ENCODE data around the gene FAM118A.
"Not testable (repeated sequence)": the region's sequence is repeated elsewhere in the genome, so short reads cannot be mapped to it uniquely, and the experiment has no call there.

The FAM118A gene

DNA sequence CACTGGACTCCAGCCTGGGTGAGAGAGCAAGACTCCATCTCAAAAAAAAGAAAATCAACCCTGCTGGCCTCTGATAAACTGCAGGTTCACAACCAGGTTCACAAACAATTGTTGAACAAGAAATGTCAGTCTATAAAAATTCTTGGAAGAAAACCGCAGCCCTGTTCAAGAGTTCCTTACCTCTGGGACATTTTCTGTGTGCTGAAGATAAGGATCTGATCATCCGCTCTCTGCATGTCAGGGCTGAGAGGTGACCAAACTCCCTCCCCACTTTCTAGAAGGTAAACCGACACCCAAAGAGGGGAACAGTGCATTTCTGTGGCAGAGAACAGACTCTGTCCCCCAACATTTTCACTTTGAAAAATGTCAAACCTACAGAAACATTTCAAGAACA lies 29.1 kb upstream of the FAM118A start:
- in situ Hi-C loops (cut with MboI; ENCODE audit: low sequenced_read_pairs): no loop called here

DNA sequence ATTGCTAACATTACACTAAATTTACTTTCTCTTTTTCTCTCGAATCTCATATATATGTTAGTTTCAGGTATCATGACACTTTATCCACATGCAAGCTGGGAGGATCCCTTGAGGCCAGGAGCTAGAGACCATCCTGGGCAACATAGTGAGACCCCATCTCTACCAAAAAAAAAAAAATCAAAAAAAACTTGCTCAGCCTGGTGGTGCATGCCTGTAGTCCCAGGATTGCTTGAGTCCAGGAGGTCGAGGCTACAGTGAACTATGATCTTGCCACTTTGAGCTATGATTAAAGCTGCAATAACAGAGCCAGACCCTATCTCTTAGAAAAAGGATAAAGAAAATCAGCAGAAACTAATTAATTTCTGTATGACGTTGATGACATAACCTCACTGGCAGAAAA lies 28.7 kb upstream of the FAM118A start:
- in situ Hi-C loops (cut with MboI; ENCODE audit: low sequenced_read_pairs): no loop called here

DNA sequence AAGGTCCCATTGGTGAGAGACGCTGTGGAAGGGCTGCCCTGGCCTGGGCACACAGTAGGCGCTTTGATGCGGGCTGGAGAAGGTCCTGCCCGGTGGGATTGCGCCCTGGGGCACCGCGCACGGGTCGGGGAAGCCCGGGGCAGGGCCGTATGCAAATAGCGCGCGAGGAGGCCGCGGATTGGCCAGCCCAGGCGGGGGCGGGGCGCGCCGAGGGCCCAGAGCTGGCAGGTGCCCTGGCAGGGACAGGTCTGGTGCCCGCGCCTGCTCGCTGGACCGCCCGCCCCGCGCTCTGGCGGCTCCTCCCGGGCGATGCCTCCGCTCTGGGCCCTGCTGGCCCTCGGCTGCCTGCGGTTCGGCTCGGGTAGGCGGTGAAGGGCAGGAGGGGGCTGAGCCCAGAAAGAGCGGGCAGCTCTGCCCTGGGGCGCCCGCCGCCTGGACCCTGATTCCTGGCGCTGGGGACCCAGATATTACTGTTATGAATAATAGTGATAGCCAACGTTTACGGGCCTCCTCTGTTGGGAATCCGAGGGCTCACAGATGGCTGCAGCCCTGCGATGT lies 24.9 kb upstream of the FAM118A start, which contains the start of gene UPK3A:
TSS of gene UPK3A (plus strand) at position 245 of the 558 bp plus-strand sequence. CDS start at position 310, 65 bp downstream.
- in situ Hi-C loops (cut with MboI; ENCODE audit: low sequenced_read_pairs): no loop called here

DNA sequence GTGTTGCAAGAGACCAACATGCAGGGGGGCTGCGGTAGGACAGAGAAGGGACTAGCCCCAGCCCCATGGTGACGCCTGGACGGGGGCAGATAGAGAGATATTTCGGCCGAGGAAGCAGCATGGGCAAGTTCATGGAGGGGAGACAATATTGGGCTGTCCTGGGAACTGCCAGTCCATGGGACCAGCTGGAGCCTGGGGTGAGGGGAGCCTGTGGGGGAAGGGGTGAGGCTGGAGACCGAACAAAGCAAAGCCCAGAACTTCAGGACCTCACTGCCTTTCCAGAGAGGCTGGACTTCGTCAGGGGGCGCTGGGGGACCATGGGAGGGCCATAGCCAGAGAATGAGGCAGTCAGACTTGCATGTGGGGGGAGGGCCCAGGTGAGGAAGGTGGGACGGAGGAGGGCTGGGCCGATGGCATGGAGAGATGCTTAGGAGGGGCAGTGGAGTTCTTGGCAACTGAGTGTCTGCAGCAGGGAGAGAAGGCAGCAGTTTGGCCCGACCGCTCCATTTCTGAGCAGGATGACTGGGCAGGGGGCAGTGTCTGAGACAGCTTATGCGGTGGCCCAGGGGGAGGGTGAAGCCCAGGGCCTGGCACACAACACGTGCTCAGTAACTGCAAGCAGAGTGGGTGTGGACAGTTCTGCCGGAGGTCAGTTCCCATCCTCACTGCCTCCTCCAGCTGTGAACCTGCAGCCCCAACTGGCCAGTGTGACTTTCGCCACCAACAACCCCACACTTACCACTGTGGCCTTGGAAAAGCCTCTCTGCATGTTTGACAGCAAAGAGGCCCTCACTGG lies 24.3 kb upstream of the FAM118A start:
- in situ Hi-C loops (cut with MboI; ENCODE audit: low sequenced_read_pairs): no loop called here

DNA sequence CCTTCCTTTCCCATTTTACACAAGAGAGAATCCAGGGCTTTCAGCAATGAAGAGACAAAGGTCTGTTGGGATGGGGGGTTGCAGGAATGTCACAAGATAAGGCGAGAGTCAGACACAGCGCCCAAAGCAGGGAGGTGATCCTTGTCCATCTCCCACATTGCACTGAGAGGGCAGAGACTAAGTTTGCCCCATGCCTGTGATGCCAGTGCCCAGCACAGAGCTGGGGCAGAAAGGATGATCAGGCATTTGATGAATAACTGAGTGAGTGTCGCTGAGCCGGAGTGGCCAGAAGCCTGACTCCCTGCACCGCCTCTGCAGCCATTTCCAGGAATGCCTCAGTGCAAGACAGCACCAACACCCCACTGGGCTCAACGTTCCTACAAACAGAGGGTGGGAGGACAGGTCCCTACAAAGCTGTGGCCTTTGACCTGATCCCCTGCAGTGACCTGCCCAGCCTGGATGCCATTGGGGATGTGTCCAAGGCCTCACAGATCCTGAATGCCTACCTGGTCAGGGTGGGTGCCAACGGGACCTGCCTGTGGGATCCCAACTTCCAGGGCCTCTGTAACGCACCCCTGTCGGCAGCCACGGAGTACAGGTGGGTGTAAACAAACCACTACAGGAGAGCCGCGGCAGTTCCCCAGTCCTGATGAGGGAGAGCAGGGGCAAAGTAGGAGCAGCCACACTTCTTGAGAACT lies 22.7 kb upstream of the FAM118A start:
- in situ Hi-C loops (cut with MboI; ENCODE audit: low sequenced_read_pairs): no loop called here

DNA sequence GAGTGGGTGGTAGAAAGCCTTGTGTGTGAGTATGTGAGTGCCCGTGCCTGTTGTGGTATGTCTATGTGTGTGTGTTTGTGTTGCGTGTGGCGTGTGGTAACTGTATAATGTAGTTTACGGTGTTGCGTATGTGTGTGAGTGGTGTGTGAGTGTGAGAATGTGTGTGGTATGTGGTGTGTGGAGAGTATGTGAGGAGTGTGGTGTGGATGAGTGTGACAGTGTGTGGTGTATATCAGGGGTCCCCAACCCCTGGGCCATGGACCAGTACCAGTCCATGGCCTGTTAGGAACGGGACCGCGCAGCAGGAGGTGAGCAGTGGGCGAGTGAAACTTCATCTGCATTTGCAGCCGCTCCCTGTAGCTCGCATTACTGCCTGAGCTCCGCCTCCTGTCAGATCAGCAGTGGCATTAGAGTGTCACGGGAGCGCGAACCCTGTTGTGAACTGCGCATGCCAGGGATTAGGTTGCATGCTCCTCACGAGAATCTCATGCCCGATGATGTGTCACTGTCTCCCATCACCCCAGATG lies 19.3 kb upstream of the FAM118A start:
- in situ Hi-C loops (cut with MboI; ENCODE audit: low sequenced_read_pairs): no loop called here

DNA sequence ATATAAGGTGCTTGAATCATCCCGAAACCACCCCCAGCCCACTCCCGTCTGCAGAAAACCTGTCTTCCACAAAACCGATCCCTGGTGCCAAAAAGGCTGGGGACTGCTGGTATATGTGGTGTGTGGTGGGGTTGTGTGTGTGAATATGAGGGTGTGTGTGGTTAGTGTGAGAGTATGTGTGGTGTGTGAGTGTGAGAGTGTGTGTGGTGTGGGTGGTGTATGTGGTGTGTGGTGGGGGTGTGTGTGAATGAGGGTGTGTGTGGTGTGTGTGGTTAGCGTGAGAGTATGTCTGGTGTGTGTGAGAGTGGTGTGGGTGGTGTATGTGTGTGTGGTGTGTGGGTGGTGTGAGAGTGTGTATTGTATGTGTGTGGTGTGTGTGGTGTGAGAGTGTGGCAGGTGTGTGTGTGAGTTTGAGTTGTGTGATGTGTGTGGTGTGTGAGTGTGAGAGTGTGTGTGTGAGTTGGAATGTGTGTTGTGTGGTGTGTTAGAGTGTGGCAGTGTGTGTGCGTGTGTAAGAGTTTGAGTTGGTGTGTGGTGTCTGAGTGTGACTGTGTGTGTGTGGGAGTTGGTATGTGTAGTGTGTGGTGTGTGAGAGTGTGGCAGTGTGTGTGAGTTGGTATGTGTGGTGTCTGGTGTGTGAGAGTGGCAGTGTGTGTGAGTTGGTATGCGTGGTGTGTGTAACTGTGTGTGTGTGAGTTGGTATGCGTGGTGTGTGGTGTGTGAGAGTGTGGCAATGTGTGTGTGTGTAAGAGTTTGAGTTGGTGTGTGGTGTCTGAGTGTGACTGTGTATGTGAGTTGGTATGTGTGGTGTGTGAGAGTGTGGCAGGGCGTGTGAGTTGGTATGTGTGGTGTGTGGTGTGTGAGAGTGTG lies 18.4 kb upstream of the FAM118A start:
- in situ Hi-C loops (cut with MboI; ENCODE audit: low sequenced_read_pairs): no loop called here

DNA sequence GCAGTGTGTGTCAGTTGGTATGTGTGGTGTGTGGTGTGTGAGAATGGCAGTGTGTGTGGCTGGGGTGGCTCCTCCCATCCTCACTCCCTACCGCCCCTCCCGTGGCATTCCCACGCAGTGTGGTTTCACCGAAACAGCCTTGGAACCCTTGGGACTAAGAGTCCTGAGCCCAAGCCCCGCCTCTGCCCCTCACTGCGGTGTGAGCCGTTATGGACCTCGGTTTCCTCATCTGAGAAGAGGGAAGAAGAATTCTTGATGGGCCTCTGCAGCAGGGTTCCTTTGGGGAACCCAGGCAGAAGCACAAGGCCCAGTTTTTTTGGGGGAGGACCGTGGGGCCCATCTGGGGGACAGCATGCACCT lies 17.8 kb upstream of the FAM118A start:
- in situ Hi-C loops (cut with MboI; ENCODE audit: low sequenced_read_pairs): no loop called here

DNA sequence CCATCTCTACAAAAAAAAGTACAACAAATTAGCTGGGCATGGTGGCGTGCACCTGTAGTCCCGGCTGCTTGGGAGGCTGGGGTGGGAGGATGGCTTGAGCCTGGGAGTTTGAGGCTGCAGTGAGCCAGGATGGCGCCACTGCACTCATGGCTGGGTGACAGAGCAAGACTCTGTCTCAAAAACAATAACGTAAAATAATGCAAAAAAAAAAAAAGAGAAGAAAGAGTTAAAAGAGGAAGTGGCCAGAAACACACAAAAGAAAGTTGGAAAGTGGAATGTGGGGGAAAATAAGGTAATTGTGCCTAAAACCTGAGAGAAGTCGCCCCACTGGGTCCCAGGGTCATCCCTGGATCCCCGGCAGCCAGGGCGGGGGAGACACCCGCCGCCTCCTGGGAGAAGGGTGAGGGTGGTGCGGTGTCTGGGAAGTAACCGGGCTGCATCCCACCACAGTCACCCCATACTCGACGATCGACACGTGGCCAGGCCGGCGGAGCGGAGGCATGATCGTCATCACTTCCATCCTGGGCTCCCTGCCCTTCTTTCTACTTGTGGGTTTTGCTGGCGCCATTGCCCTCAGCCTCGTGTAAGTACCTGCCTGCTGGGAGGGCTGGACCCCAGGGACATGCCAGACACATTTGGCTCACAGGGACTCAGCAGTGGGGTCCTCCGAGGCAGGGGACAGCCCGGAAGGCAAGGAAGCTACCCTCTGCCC lies 16.8 kb upstream of the FAM118A start:
- in situ Hi-C loops (cut with MboI; ENCODE audit: low sequenced_read_pairs): no loop called here

DNA sequence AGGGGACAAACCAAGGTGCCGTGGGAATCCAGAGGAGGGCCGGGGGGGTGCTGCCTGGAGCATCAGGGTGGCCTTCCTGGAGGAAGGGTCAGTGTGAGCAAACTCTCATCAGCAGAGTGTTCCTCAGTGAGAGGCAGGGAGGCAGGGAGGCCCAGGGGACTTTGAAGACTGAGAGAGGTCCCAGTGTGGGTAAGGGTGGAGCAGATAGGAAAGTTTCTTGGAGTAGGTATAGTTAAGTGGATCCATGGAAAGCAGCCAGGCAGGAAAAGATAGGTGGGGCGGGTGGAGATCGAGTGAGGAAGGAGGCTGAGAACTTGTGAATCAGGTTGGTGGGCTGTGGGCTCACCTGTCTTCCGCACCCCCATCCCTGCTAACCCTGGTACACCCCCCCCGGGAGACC lies 15.7 kb upstream of the FAM118A start:
- in situ Hi-C loops (cut with MboI; ENCODE audit: low sequenced_read_pairs): no loop called here

DNA sequence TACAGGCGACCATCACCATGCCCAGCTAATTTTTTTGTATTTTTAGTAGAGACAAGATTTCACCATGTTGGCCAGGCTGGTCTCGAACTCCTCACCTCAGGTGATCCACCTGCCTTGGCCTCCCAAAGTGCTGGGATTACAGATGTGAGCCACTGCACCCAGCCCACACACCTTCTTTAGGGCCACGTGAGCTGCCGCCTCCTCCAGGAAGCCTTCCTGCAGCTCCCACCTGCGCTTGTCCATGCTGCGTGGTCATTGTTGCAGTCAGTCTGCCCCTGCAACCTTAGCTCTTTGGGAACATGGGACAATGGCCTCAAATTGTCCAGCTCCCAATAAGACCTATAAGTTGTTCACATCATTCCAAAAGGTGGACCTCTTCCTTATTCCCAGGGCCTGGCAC lies 14.7 kb upstream of the FAM118A start:
- in situ Hi-C loops (cut with MboI; ENCODE audit: low sequenced_read_pairs): not testable (repeated sequence)

DNA sequence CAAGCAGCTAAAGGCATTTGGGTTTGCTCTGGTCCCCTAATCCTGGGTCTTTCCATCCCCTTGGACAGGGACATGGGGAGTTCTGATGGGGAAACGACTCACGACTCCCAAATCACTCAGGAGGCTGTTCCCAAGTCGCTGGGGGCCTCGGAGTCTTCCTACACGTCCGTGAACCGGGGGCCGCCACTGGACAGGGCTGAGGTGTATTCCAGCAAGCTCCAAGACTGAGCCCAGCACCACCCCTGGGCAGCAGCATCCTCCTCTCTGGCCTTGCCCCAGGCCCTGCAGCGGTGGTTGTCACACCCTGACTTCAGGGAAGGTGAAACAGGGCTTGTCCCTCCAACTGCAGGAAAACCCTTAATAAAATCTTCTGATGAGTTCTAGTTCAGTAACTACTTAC lies 14.2 kb upstream of the FAM118A start:
- in situ Hi-C loops (cut with MboI; ENCODE audit: low sequenced_read_pairs): no loop called here

DNA sequence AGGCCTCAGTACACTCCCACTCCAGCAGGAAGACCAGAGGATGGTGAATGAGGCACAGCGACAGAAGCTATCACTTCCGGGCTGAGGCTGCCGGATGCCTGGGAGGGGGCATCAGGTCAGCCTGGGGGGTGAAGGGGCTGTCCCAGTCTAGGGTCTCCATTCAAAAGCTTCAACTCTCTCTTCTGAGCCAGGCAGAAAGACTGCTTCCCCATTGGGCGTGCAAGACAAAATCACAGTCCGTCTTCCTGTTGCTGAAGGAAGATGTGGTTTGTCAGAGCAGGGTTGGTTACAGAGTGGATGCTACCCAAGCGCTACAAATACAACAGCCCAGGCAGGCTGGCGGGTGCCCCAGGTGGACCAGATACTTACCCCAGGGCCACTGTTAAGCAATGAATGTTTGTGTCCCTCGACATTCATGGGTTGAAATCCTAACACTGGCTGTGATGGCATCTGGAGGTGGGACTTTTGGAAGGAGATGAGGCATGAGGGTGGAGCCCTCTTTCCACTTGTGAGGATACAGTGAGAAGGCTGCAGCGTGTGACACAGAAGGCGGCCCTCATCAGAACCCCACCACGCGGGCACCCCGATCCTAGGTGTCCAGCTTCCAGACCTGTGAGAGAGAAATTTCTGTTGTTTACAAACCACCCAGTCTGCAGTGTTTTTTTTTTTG lies 13.0 kb upstream of the FAM118A start:
- in situ Hi-C loops (cut with MboI; ENCODE audit: low sequenced_read_pairs): no loop called here

DNA sequence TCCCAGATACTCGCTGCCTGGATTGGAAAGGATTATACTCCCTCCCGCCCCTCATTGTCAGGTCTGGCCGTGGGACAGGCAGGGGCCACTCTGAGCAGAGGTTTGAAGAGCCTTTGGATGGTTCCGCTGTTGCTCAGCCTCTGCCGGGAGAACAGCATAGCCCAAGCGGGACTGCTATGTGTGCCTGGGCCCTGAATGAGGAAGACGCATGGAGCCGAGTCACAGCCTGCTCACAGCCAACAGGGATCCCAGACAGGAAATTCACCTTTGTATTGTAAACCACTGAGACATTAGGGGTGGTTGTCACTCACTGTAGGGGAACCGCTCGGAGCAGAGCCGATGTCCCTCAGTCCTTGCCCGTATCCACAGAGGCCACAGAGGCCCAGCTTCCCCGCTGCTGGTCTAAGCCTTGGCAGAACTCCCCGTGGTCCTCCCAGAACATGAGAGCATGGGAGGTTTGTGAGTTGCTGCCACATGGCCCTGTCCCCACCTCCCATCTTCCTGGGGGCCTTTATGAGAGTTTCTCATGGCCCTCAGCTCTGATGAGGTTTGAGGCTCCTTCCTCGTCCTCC lies 10.7 kb upstream of the FAM118A start:
- in situ Hi-C loops (cut with MboI; ENCODE audit: low sequenced_read_pairs): no loop called here

DNA sequence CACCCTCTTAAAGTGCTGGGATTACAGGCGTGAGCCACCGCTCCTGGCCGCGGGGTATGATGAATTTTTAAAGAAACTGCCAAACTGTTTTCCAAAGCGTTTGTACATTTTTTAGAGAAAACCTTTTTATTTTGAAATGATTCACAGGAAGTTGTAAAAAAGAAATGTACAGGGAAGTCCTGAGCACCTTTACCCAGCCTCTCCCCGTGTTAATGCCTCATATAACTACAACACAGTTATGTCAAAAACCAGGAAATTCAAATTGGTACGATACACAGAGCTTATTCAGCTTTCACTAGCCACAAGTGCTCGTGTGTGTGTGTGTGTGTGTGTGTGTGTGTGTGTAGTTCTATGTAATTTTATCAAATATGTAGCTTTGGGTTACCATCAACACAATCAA lies 7.0 kb upstream of the FAM118A start:
- in situ Hi-C loops (cut with MboI; ENCODE audit: low sequenced_read_pairs): no loop called here

DNA sequence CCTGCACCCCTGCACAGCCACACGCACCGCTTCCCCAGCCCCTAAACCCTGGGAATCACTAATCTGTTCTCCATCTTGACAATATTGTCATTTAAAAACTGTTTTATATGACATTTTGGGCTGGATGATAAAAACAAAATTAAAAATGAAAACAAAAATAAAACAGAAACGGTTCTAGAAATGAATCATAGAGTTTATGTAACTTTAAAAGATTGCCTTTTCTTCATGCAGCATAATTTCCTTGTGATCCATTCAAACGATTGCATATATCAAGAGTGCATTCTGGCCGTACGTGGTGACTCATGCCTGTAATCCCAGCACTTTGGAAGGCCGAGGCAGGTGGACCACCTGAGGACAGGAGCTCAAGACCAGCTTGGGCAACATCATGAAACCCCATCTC lies 6.6 kb upstream of the FAM118A start:
- in situ Hi-C loops (cut with MboI; ENCODE audit: low sequenced_read_pairs): no loop called here

DNA sequence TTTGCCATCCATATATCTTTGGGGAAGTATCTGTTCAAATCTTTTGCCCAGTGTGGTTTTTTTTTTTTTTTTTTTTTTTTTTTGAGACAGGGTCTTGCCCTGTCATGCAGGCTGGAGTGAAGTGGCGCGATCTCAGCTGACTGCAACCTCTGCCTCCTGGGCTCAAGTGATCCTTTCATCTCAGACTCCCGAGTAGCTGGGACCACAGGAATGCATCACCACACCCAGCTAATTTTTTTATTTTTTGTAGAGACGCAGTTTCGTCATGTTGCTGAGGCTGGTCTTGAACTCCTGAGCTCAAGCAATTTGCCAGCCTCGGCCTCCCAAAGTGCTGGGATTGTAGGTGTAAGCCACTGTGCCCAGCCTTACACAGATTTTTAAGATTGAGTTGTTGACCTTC lies 4.8 kb upstream of the FAM118A start:
- in situ Hi-C loops (cut with MboI; ENCODE audit: low sequenced_read_pairs): no loop called here

DNA sequence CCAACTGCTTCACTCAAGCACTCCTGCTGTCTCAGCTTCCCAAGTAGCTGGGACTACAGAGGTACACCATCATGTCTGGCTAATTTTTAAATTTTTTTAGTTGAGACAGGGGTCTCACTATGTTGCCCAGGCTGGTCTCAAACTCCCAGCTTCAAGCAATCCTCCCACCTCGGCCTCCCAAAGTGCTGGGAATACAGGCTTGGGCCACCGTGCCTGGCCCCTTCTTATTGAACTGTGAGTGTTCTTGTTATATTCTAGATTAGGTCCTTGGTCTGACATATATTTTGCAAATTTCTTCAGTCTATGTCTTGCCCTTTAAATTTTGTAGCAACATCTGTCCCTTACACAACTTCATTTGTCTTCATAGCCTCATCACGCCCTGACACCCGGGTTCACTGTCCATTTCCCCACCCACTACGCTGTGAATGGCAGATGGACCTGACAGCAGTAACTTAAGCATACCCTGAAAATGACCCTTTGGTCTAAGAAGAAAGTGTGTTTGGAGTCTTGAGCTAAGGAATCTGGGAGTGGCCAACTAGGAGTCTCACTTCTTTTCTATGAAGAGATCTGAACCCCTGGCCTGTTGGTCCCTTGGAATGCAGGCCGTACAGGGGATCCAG lies 4.2 kb upstream of the FAM118A start:
- in situ Hi-C loops (cut with MboI; ENCODE audit: low sequenced_read_pairs): no loop called here

DNA sequence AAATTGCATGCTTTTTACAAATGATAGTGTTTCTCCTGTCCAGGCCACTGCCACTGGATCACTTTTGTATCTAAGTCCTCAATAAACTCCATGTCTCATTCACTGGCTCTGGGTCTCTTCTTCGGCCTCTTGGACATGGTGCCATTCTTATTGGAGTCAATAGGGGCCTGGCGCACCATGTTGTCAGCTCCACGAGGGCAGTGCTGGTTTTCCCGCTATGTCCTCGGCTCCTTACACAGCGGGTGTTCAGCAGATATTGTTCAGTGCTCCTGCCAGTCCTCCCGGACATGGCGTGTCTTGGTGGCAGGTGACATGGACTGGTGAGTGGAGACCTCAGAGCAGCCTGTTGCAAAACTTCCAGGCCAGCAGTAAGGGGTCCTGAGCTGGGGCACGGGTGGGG lies 3.6 kb upstream of the FAM118A start:
- in situ Hi-C loops (cut with MboI; ENCODE audit: low sequenced_read_pairs): no loop called here
